A673 (cell line): Measurements from ENCODE around the gene RNF213. TPM values are rescaled to one million over a fixed set of nuclear protein-coding genes. Genes with fewer than 3 reads are reported as not detected.

Experiments used
- BruUV-seq: library from RNA; stranded (reverse); fragments of 400-500 nt; replicated peaks from 2 replicates; lab custom pipeline; 2021; lab: Mats Ljungman, UMichigan
- CTCF ChIA-PET: fragments of 300-600 bp; sonication (Branson Sonifier 250); formaldehyde crosslinking; loops from one replicate; lab custom pipeline; 2022; ENCODE audit warnings: antibody characterized with exemption; lab: Charles Lee
- POLR2A ChIA-PET: fragments of 300-600 bp; sonication (Branson Sonifier 250); formaldehyde crosslinking; loops from one replicate; lab custom pipeline; 2022; ENCODE audit warnings: antibody characterized with exemption; ENCODE audit not compliant: low non-redundant PET; lab: Charles Lee
- DNase-seq: peaks from one replicate; pipeline ENCODE4 v3.0.0-alpha.2; 2015; ENCODE audit warnings: low spot score
- H3K27ac ChIP-seq: fragments of 200-600 bp; sonication (generic); 2 replicates; pipeline ENCODE4 v1.5.1; 2016; ENCODE audit warnings: mixed run types, low read depth, mild to moderate bottlenecking, mixed read lengths, antibody characterized with exemption, low read length; ENCODE audit not compliant: poor library complexity, severe bottlenecking
- H3K27me3 ChIP-seq: fragments of 200-600 bp; sonication (generic); replicated peaks from 2 replicates; pipeline ENCODE4 v1.6.1; 2017; ENCODE audit warnings: mixed run types, low read depth, mild to moderate bottlenecking, mixed read lengths, antibody characterized with exemption, low read length; ENCODE audit not compliant: insufficient read depth, poor library complexity
- H3K36me3 ChIP-seq: fragments of 200-600 bp; sonication (generic); 2 replicates; pipeline ENCODE4 v1.6.1; 2016; ENCODE audit warnings: mixed run types, mild to moderate bottlenecking, mixed read lengths, antibody characterized with exemption, low read length; ENCODE audit not compliant: insufficient read depth, poor library complexity, severe bottlenecking
- H3K4me1 ChIP-seq: fragments of 200-600 bp; sonication (generic); 2 replicates; pipeline ENCODE4 v1.6.1; 2017; ENCODE audit warnings: mixed run types, mild to moderate bottlenecking, mixed read lengths, antibody characterized with exemption, low read length; ENCODE audit not compliant: insufficient read depth, poor library complexity, severe bottlenecking
- H3K4me3 ChIP-seq: fragments of 200-600 bp; sonication (generic); 2 replicates; pipeline ENCODE4 v1.5.1; 2016; ENCODE audit warnings: low read depth, mixed run types, mild to moderate bottlenecking, mixed read lengths, low read length; ENCODE audit not compliant: poor library complexity, severe bottlenecking
- H3K9me3 ChIP-seq: fragments of 200-600 bp; sonication (generic); 2 replicates; pipeline ENCODE4 v1.6.1; 2016; ENCODE audit warnings: mixed run types, low read depth, mild to moderate bottlenecking, mixed read lengths, antibody characterized with exemption, low read length; ENCODE audit not compliant: poor library complexity, severe bottlenecking
- EZH2 ChIP-seq: fragments of 200-600 bp; sonication (generic); IDR thresholded peaks from 2 replicates; pipeline ENCODE4 v1.6.1; 2017; ENCODE audit warnings: borderline replicate concordance, low read depth, mild to moderate bottlenecking, mixed read lengths, antibody characterized with exemption, low read length; ENCODE audit not compliant: poor library complexity, severe bottlenecking
- intact Hi-C: fragments of 100-400 bp; cut with micrococcal nuclease; formaldehyde crosslinking; loops from one replicate; pipeline ENCODE4 v1.10.0; 2022; ENCODE audit not compliant: unreplicated experiment
- total RNA-seq: library from RNA; stranded (reverse); gene quantifications from 2 replicates; pipeline ENCODE4 v1.2.3, GENCODE V29; 2021
- TF ChIP-seq, protein P1 (sequence below): fragments of 300-800, 200-600 bp; sonication (generic); conservative IDR thresholded peaks from 2 replicates; pipeline ENCODE4 v1.5.1; 2017; ENCODE audit warnings: low read depth, mild to moderate bottlenecking, antibody characterized with exemption, low read length, moderate library complexity, mixed read lengths

The RNF213 gene
- total RNA-seq, 1 experiment from 2014 or later, result 78.0 TPM

DNA sequence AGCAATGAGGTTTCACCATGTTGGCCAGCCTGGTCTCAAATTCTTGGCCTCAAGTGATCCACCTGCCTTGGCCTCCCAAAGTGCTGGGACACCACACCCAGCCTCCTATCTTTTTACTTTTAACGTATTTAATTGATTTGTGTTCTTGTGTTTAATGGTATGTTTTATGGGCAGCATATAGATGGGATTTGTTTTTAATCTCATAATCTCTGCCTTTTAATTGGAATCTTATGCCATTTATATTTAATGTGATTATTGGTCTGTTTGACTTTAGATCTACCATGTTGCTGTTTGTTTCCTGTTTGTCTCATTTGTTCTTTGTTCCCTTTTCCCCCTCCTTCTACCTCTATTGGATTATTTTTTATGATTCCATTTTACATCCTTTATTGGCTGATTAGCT, 28.2 kb upstream of the RNF213 start:
- intact Hi-C loops, result no loop called here
- TF ChIP-seq, protein P1, sequence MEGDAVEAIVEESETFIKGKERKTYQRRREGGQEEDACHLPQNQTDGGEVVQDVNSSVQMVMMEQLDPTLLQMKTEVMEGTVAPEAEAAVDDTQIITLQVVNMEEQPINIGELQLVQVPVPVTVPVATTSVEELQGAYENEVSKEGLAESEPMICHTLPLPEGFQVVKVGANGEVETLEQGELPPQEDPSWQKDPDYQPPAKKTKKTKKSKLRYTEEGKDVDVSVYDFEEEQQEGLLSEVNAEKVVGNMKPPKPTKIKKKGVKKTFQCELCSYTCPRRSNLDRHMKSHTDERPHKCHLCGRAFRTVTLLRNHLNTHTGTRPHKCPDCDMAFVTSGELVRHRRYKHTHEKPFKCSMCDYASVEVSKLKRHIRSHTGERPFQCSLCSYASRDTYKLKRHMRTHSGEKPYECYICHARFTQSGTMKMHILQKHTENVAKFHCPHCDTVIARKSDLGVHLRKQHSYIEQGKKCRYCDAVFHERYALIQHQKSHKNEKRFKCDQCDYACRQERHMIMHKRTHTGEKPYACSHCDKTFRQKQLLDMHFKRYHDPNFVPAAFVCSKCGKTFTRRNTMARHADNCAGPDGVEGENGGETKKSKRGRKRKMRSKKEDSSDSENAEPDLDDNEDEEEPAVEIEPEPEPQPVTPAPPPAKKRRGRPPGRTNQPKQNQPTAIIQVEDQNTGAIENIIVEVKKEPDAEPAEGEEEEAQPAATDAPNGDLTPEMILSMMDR, result no peak
- no peak for TF ChIP-seq EZH2
- peaks cover 20% of the 10 kb centered on the region for H3K9me3 ChIP-seq
- H3K4me1 ChIP-seq, result no peaks in the 10 kb centered on the region
- no TSS peak for BruUV-seq
- DNase-seq, result no peak
- no peak overlapping the region for H3K4me3 ChIP-seq
- POLR2A ChIA-PET, result no interaction called here
- no peak overlapping the region for H3K27ac ChIP-seq
- H3K36me3 ChIP-seq, result no peaks in the 10 kb centered on the region
- H3K27me3 ChIP-seq, result no peaks in the 10 kb centered on the region
- CTCF ChIA-PET, result no interaction called here

DNA sequence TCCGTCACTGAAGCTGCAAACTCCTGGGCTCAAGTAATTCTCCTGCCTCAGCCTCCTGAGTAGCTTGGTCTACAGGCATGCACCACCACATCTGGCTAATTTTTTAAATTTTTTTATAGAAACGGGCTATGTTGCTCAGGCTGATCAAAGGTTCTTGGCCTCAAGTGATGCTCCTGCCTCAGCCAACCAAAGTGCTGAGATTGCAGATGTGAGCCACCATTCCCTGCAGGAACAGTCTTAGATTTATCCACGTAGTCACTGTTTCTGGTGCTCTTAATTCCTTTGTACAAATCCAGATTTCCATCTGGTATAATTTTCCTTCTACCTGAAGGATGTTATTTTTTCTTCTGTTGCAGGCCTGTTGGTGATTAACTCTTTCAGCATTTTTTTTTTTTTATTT, 27.4 kb upstream of the RNF213 start:
- CTCF ChIA-PET, result no interaction called here
- no peak for DNase-seq
- intact Hi-C loops, result no loop called here
- no peaks in the 10 kb centered on the region for H3K27me3 ChIP-seq
- H3K27ac ChIP-seq, result no peak overlapping the region
- BruUV-seq, result no TSS peak
- H3K9me3 ChIP-seq, result peaks cover 20% of the 10 kb centered on the region
- H3K4me3 ChIP-seq, result no peak overlapping the region
- POLR2A ChIA-PET, result no interaction called here
- H3K36me3 ChIP-seq, result no peaks in the 10 kb centered on the region
- H3K4me1 ChIP-seq, result no peaks in the 10 kb centered on the region
- TF ChIP-seq, protein P1, result no peak
- TF ChIP-seq EZH2, result no peak

DNA sequence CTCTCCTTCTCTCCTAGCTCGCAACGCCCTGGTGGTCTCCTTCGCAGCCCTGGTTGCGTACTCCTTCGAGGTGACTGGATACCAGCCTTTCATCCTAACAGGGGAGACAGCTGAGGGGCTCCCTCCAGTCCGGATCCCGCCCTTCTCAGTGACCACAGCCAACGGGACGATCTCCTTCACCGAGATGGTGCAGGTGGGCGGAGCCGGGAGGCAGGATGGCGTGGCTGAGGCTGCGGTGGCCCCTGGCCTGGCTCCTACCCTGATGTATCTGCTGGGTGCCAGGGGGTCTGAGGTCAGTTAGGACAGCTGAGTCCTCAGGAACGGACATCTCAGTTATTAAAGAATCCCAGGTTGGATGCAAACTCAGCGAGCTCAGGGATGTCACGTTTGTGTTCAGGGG, 23.7 kb upstream of the RNF213 start:
- ChIA-PET POLR2A (no interaction called here), CTCF (interaction anchor here (0.6 kb wide), 1 partner anchor 242 kb away, joined by 5 read pairs; no protein-coding TSS in a partner anchor)
- Histone ChIP-seq H3K9me3 (peaks cover 17% of the 10 kb centered on the region), H3K4me1 (no peaks in the 10 kb centered on the region), H3K4me3 (no peak overlapping the region), H3K27me3 (no peaks in the 10 kb centered on the region), H3K36me3 (no peaks in the 10 kb centered on the region), H3K27ac (no peak overlapping the region)
- no TSS peak for BruUV-seq
- no peak for DNase-seq
- TF ChIP-seq, protein P1, result no peak
- TF ChIP-seq EZH2, result no peak
- intact Hi-C loops, result no loop called here
